AG04449 (cell line): ENCODE results near the gene PRKCE.

Experiments
- CTCF ChIA-PET: fragments of 350-600 bp; formaldehyde crosslinking; extraction: SDS; loops from one replicate; lab custom pipeline; 2021; ENCODE audit warnings: antibody characterized with exemption; lab: Yijun Ruan, JAX
- POLR2A ChIA-PET: fragments of 400-600, 350-600 bp; formaldehyde crosslinking; extraction: SDS; loops from one replicate; lab custom pipeline; 2020; ENCODE audit warnings: antibody characterized with exemption, inconsistent platforms; lab: Yijun Ruan, JAX
- DNase-seq: peaks from one replicate; pipeline ENCODE4 v3.0.0-alpha.2; 2010; ENCODE audit warnings: low read depth, low spot score
- H3K4me3 ChIP-seq: 2 replicates; pipeline ENCODE4 v1.5.1; 2011; ENCODE audit warnings: low read depth, mild to moderate bottlenecking, control low read depth, low read length
- TF ChIP-seq, protein P1 (sequence below): IDR thresholded peaks from one replicate; pipeline ENCODE4 v1.5.1; 2011; ENCODE audit warnings: mild to moderate bottlenecking, moderate library complexity, low read length, control low read depth, inconsistent platforms; ENCODE audit not compliant: insufficient read depth; ENCODE audit errors: missing control alignments

PRKCE gene

DNA sequence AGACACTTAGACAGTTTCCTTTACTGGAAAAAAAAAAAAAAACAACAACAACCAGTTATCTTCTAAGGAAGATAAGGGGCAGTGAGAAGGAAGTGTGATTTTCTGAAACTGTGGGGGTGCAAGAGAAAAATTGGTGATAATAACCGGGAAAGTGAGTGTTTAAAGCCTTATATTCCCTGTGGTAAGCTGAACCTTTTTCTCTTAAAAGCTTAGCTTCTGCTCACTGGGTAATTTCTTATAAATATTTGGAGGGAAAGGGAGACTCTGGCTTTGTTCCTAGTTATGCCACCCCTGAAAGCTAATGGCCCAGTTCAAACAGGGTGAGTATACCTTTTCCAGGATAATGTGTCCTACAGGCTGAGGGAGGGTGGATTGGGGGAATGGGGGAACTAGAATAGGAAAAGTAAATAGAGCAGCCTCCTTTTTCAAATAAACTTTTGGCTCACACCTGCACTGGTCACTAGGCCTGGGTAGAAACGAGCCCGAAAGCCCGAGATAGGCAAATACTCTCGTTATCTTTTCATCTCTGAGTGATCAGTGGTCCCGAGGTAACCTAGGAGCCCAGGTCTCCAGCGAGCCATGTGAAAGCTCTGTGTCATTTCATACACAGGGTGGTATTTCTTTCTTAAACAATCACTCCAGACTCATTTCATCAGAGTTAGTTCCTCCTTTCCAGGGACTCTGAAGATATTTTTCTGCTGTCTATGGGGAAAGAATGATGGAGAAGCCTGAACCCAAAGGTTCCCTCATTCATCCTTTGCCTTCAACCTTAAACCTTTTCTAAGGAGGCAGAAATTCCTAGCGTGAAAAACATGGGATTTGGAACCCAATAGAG, 24.9 kb upstream of the PRKCE start:
- ChIA-PET CTCF (interaction anchor here (0.8 to 1.6 kb wide), 3 partner anchors 16 to 367 kb away, joined by 3 to 5 read pairs (median 4); no protein-coding TSS in a partner anchor), POLR2A (interaction anchor here (0.6 kb wide), 1 partner anchor 13 kb away, joined by 3 read pairs; no protein-coding TSS in a partner anchor)
- TF ChIP-seq, protein P1, sequence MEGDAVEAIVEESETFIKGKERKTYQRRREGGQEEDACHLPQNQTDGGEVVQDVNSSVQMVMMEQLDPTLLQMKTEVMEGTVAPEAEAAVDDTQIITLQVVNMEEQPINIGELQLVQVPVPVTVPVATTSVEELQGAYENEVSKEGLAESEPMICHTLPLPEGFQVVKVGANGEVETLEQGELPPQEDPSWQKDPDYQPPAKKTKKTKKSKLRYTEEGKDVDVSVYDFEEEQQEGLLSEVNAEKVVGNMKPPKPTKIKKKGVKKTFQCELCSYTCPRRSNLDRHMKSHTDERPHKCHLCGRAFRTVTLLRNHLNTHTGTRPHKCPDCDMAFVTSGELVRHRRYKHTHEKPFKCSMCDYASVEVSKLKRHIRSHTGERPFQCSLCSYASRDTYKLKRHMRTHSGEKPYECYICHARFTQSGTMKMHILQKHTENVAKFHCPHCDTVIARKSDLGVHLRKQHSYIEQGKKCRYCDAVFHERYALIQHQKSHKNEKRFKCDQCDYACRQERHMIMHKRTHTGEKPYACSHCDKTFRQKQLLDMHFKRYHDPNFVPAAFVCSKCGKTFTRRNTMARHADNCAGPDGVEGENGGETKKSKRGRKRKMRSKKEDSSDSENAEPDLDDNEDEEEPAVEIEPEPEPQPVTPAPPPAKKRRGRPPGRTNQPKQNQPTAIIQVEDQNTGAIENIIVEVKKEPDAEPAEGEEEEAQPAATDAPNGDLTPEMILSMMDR = no peak
- DNase-seq = no peak
- H3K4me3 ChIP-seq = no peak overlapping the region

DNA sequence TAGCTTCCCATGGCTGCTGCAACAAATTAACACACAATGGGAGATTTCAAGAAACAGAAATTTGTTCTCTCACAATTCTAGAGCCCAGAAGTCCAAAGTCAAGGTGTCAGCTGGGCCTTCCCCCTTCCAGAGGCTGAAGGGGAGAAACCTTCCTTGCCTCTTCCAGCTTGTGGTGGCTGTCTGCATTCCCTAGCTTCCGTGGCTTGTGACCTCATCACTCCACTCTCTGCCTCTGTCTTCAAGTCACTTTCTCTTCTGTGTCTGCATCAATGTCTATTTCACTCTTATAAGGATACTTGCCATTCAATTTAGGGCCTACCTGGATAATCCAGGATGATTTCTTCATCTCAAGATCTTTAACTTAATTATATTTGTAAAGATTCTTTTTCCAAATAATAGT, 23.6 kb upstream of the PRKCE start:
- H3K4me3 ChIP-seq = no peak overlapping the region
- ChIA-PET POLR2A (no interaction called here), CTCF (interaction anchor here (0.9 to 1.6 kb wide), 3 partner anchors 9 to 365 kb away, joined by 3 to 6 read pairs (median 5); no protein-coding TSS in a partner anchor)
- TF ChIP-seq, protein P1 = no peak
- DNase-seq = no peak

DNA sequence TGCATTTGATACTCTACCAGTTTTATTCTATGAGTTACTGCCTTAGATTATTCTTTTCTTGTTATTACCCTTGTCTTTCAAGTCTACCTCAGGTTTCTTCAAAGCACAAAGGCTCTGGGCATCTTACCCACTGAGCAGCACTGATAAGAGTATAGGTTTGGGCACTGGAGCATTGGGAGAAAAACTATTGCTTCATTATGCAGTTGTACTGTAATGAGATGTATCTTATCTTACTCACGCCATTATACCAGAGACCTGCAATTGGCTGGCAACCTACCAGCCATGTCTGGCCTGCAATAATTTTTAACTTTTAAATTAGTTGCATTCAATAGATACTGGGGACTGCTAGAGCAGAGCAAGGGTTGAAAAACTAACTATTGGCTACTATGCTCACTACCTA, 21.5 kb upstream of the PRKCE start:
- POLR2A ChIA-PET = no interaction called here
- no peak overlapping the region for H3K4me3 ChIP-seq
- no peak for DNase-seq
- TF ChIP-seq, protein P1 = no peak
- CTCF ChIA-PET = interaction anchor here (1.2 kb wide), 1 partner anchor 14 kb away, joined by 3 read pairs; no protein-coding TSS in a partner anchor

DNA sequence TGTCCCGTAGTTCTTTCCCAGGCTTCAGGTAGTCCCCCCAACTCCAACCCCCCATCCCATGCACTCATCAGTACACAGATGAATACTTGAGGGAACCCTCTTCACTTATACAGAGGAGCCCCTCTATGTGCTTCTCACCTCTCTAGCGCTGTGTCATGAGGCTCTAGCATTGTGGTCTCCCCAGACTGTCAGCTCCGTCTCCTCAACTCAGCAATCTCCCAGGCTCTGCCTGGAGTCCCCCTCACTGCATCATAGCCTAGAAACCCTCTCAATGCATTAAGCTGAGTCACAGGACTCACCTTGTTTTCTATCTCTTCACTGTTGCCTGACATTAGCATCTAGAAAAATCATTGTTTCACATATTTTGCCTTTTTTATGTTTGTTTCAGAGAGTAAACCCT, 20.2 kb upstream of the PRKCE start:
- POLR2A ChIA-PET = no interaction called here
- no peak for DNase-seq
- TF ChIP-seq, protein P1 = no peak
- H3K4me3 ChIP-seq = no peak overlapping the region
- CTCF ChIA-PET = no interaction called here

DNA sequence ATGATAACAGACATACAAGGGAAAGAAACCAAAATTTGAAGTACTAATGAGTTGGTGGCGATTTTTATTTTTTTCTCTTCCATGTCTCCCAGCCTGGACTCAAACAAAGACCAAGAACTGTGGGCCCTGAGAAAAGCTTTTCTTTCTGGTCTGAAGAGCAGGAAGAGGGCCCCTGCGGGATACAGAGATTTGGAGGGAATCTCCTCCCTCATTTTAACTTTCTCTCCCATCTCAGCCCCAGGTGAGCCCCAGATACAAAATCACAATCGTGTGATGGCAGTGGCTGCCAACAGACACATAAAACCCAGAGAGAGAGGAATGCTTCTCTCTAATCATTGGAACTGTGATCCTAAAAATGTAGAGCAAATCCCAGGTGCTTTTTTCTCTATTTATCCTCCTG, 19.5 kb upstream of the PRKCE start:
- CTCF ChIA-PET = no interaction called here
- POLR2A ChIA-PET = no interaction called here
- no peak overlapping the region for H3K4me3 ChIP-seq
- DNase-seq = no peak
- TF ChIP-seq, protein P1 = no peak

DNA sequence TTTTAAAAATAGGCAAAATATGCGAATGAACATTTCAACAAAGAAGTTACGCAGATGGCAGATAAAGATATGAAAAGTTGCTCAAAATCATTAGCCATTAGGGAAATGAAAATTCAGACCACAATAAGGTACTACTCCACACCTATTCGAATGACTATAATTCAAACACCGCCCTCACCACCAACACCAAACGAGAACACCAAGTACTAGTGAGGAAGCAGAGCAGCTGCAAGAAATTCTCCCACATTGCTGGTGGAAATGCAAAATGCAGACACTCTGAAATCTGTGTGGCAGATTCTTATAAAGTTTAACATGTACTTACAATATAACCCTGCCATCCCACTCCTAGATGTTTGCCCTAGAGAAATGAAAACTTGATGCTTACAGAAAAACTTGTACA, 17.3 kb upstream of the PRKCE start:
- no peak for DNase-seq
- TF ChIP-seq, protein P1 = no peak
- POLR2A ChIA-PET = no interaction called here
- CTCF ChIA-PET = interaction anchor here (1.8 to 1.9 kb wide), 2 partner anchors 9 to 12 kb away, joined by 7 read pairs; no protein-coding TSS in a partner anchor
- H3K4me3 ChIP-seq = no peak overlapping the region
